AG09309 (cell line): ENCODE measurements around the gene RAB31.

ENCODE experiments used
- DNase-seq: peaks from one replicate; pipeline ENCODE4 v3.0.0-alpha.2; 2010; ENCODE audit warnings: low read depth
- H3K4me3 ChIP-seq: 2 replicates; pipeline ENCODE4 v1.5.1; 2011; ENCODE audit warnings: mild to moderate bottlenecking, low read depth, low read length, moderate library complexity; ENCODE audit not compliant: control insufficient read depth
- CTCF ChIP-seq: IDR thresholded peaks from 2 replicates; pipeline ENCODE4 v1.5.1; 2011; ENCODE audit warnings: mild to moderate bottlenecking, low read depth, low read length, inconsistent platforms; ENCODE audit not compliant: insufficient read depth, control insufficient read depth; ENCODE audit errors: missing control alignments

Gene RAB31

GRCh38 chr18:9848170-9848879, 140.2 kb downstream of the RAB31 start:
- H3K4me3 ChIP-seq, result no peak overlapping the region
- TF ChIP-seq CTCF, result no peak
- DNase-seq, result no peak

GRCh38 chr18:9849407-9850283, 141.5 kb downstream of the RAB31 start:
- no peak overlapping the region for H3K4me3 ChIP-seq
- DNase-seq, result no peak
- TF ChIP-seq CTCF, result no peak

DNA sequence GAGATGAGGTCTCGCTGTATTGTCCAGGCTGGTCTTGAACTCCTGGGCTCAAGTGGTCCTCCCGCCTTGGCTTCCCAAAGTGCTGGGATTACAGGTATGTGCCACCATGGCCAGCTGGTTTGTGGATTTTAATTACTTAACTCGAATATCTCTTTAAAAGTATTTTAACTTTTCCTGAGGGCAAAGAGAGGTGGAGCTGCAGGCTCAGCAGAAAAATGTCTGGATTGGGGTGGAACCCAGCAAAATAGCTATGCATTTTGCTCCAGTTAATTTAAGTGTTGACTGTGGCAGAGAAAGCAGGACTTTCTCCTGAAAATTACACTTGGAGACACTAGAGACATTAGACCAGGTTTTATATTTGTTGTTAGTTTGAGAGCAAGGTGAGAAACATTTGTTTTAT, 142.2 kb downstream of the RAB31 start:
- DNase-seq, result no peak
- no peak overlapping the region for H3K4me3 ChIP-seq
- TF ChIP-seq CTCF, result no peak

- no peak for DNase-seq
- H3K4me3 ChIP-seq, result no peak overlapping the region
- no peak for TF ChIP-seq CTCF
These were observed 143.4 kb downstream of the RAB31 start for GRCh38 chr18:9851511-9851910.

GRCh38 chr18:9852266-9853081, 144.4 kb downstream of the RAB31 start:
- no peak for TF ChIP-seq CTCF
- no peak for DNase-seq
- H3K4me3 ChIP-seq, result no peak overlapping the region

GRCh38 chr18:9854801-9855676, 146.9 kb downstream of the RAB31 start:
- no peak overlapping the region for H3K4me3 ChIP-seq
- no peak for TF ChIP-seq CTCF
- no peak for DNase-seq
